Stimulated activated CD8-positive, alpha-beta memory T cell treated with anti-CD3 and anti-CD28 coated beads, Interleukin-7, amount 100 ng/mL, for 1 hour (primary cell): ENCODE data around the gene AKR1C4.
"Not testable (repeated sequence)": the region's sequence is repeated elsewhere in the genome, so short reads cannot be mapped to it uniquely, and the experiment has no call there.

Experiments
- DNase-seq, 2 donors: peaks; one replicate each; pipeline ENCODE4 v3.0.0-alpha.2; 2020; ENCODE audit warnings: low read depth in 2 of 2

AKR1C4 gene

GRCh38 chr10:5206799-5207198 lies 10.2 kb downstream of the AKR1C4 start:
- no peak for DNase-seq

GRCh38 chr10:5209776-5210175 lies 13.1 kb downstream of the AKR1C4 start:
- not testable (repeated sequence) for DNase-seq

GRCh38 chr10:5210261-5210660 lies 13.6 kb downstream of the AKR1C4 start:
- DNase-seq: not testable (repeated sequence)

GRCh38 chr10:5211696-5212536 lies 15.3 kb downstream of the AKR1C4 start:
- no peak for DNase-seq

GRCh38 chr10:5216801-5217200 lies 20.2 kb downstream of the AKR1C4 start:
- DNase-seq: no peak

- DNase-seq: no peak
Observed at GRCh38 chr10:5219262-5219661, 22.6 kb downstream of the AKR1C4 start.

GRCh38 chr10:5222942-5223341 lies 26.3 kb downstream of the AKR1C4 start:
- DNase-seq: not testable (repeated sequence)

GRCh38 chr10:5229019-5229418 lies 32.4 kb downstream of the AKR1C4 start:
- no peak for DNase-seq

GRCh38 chr10:5233324-5233723 lies 36.7 kb downstream of the AKR1C4 start:
- DNase-seq: no peak

- DNase-seq: no peak
Observed at GRCh38 chr10:5234106-5234860, 37.6 kb downstream of the AKR1C4 start.

GRCh38 chr10:5237541-5237940 lies 40.9 kb downstream of the AKR1C4 start:
- DNase-seq: not testable (repeated sequence)

- DNase-seq: no peak
Observed at GRCh38 chr10:5242585-5242984, 45.9 kb downstream of the AKR1C4 start.

GRCh38 chr10:5243521-5243987 lies 46.9 kb downstream of the AKR1C4 start:
- DNase-seq: no peak

GRCh38 chr10:5252177-5253037 lies 55.8 kb downstream of the AKR1C4 start:
- no peak for DNase-seq

- no peak for DNase-seq
Observed at GRCh38 chr10:5254488-5254887, 57.9 kb downstream of the AKR1C4 start.

- not testable (repeated sequence) for DNase-seq
Observed at GRCh38 chr10:5257768-5258167, 61.1 kb downstream of the AKR1C4 start.

GRCh38 chr10:5259132-5259951 lies 62.7 kb downstream of the AKR1C4 start:
- no peak for DNase-seq

GRCh38 chr10:5259952-5260578 lies 63.4 kb downstream of the AKR1C4 start:
- no peak for DNase-seq

GRCh38 chr10:5260828-5261227 lies 64.2 kb downstream of the AKR1C4 start:
- DNase-seq: no peak

- no peak for DNase-seq
Observed at GRCh38 chr10:5265139-5265538, 68.5 kb downstream of the AKR1C4 start.

- no peak for DNase-seq
Observed at GRCh38 chr10:5266351-5266750, 69.7 kb downstream of the AKR1C4 start.
